ENCODE data around the gene SLC6A13.

DNA sequence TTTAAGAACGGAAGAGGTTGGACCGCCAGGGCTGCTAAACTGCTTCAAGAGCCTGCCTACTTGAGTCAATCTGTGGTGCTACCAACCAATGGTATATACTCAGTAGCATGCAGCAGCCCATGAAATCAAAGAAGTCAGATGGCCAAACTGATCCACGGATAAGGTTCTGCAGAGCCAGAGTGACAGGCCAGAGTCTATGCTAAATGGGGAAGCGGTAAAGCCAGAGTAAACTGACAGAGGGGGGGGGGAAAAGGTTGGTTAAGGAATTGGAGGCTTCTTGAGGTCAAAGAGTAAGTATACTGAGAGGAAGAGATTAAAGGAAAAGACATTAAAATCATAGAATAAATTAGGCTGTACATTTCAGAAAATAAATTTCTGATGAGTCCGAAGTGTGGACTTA lies 15.4 kb upstream of the SLC6A13 start:
- TF ChIP-seq EZH2 (IDR thresholded peaks at IDR 0.05; ENCODE audit: borderline replicate concordance, low read depth, low read length, poor library complexity, severe bottlenecking) (no peak), CTCF (conservative IDR thresholded peaks at IDR 0.05; ENCODE audit: low read depth, low read length) (no peak)
